Measurements from ENCODE around the gene YJEFN3. TPM values are rescaled to one million over a fixed set of nuclear protein-coding genes. Genes with fewer than 3 reads are reported as not detected.

YJEFN3 gene
- total RNA-seq, 1 experiment from 2014 or later = 0.37 TPM

- no peak for DNase-seq (ENCODE audit: low spot score)
- in situ Hi-C loops (cut with HindIII; ENCODE audit: low sequenced_read_pairs) = no loop called here
Observed at GRCh38 chr19:19570571-19570970, 41.9 kb downstream of the YJEFN3 start.

- no peak for DNase-seq (ENCODE audit: low spot score)
- in situ Hi-C loops (cut with HindIII; ENCODE audit: low sequenced_read_pairs) = no loop called here
Observed at GRCh38 chr19:19571071-19571786, 42.5 kb downstream of the YJEFN3 start.

GRCh38 chr19:19575411-19575810 lies 46.7 kb downstream of the YJEFN3 start:
- no peak for DNase-seq (ENCODE audit: low spot score)
- in situ Hi-C loops (cut with HindIII; ENCODE audit: low sequenced_read_pairs) = no loop called here

DNA sequence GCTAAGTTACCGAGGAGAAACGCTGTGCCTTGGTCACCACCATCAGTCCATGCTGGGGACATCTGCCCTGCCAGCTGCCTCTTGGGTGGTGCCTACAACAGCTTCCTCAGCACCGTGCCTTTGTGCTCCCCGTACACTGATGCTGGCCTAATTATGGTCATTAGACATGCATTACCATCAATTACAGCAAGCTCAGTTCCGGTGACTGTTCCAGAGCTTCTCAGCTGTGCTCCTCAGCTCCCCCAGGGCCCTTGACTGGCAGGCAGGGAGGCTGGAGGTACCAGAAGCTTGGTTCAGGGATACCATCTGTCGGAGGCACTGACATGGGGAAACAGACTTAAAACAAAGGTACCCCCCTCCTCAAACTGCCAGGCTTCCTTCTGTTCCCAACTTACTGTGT lies 49.5 kb downstream of the YJEFN3 start:
- DNase-seq (ENCODE audit: low spot score) = no peak
- in situ Hi-C loops (cut with HindIII; ENCODE audit: low sequenced_read_pairs) = no loop called here

DNA sequence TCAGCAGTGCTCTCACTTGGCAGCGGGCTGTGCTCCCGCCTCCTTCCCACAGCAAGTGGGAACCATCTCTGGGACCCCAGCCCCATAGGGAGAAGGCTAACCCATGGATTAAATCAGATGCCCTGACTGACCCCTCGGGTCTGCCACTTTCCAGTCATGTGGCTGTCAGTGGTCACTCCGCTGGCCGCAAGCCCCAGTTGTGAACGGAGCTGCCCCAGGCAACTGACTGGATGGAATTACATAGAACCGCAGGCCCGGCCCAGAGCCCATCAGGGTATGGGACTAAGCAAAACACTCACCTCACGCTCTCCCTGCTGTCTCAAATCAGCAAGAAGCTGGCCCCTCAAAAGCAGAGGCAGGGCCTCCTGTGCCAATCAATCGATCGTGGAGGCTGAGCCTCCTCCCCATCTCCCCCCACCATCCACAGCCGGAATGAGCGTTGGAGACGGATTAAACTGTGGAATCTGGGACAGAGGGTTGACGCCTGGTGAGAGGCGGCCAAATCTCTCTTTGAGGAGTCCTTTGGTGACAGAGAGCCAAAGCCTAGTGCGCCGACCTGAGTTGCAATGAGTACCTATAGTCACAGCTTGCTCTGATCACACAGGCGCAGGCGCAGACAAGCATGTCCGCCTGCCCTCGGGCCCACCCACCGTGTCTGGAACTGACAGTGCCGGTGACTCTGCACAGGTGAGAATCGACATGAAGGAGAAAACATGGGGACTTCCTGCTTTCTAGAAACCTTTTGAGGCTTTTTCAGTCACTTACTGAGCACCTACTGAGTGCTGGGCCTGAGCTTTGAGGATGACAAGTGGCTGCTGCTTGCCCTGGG lies 51.0 kb downstream of the YJEFN3 start:
- in situ Hi-C loops (cut with HindIII; ENCODE audit: low sequenced_read_pairs) = no loop called here
- DNase-seq (ENCODE audit: low spot score) = no peak

- in situ Hi-C loops (cut with HindIII; ENCODE audit: low sequenced_read_pairs) = no loop called here
- DNase-seq (ENCODE audit: low spot score) = no peak
Observed at GRCh38 chr19:19580418-19580817, 51.7 kb downstream of the YJEFN3 start.

- DNase-seq (ENCODE audit: low spot score) = no peak
- in situ Hi-C loops (cut with HindIII; ENCODE audit: low sequenced_read_pairs) = no loop called here
Observed at GRCh38 chr19:19581391-19581790, 52.7 kb downstream of the YJEFN3 start.

DNA sequence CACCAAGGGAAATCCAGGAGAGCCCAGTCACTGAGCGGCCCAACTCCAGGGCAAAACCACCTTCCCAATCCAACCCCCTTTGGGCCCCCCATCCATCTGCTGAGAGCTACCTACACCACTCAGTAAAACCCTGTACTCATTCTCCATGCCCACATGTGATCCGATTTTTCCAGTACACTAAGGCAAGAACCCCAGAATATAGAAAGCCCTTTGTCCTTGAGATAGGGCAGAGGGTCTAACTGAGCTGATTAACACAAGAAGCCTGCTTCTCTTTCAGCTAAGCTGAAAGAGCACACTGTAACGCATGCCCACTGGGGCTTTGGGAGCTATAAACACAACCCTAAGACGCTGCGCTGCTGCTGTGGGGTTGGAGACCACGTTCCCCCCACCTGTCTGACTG lies 53.8 kb downstream of the YJEFN3 start:
- DNase-seq (ENCODE audit: low spot score) = no peak
- in situ Hi-C loops (cut with HindIII; ENCODE audit: low sequenced_read_pairs) = no loop called here

DNA sequence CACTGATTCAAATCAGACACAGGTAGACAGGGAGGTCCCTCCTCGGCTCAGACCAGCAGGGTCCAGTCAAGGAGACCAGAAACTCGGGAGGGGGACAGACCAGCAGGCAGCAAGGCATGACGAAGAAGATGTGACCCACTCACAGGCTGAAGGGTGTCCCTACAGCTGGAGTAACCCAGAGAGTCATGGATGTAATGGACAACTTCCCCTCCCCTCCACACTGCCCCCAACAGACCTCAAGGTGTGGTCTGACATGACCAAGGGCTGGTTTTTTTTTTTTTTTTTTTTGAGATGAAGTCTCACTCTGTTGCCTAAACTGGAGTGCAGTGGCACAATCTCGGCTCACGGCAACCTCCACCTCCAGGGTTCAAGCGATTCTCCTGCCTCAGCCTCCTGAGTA lies 55.6 kb downstream of the YJEFN3 start:
- no peak for DNase-seq (ENCODE audit: low spot score)
- in situ Hi-C loops (cut with HindIII; ENCODE audit: low sequenced_read_pairs) = no loop called here

Other genes starting within 250 kb of the YJEFN3 start
- gene SUGP1, start 208.4 kb upstream of the YJEFN3 start, total RNA-seq (2014; rRNA removed; shearing (Covaris generic)) = 37.2 and 65.6 TPM in 2 replicates
- 18.2 and 25.5 TPM in 2 replicates for gene MAU2, start 208.1 kb upstream of the YJEFN3 start, total RNA-seq (2014; rRNA removed; shearing (Covaris generic))
- 47.2 and 80.3 TPM in 2 replicates for gene GATAD2A, start 123.2 kb upstream of the YJEFN3 start, total RNA-seq (2014; rRNA removed; shearing (Covaris generic))
- gene TSSK6, start 13.4 kb upstream of the YJEFN3 start, total RNA-seq (2014; rRNA removed; shearing (Covaris generic)) = 2.4 and 8.3 TPM in 2 replicates
- 182 and 261 TPM in 2 replicates for gene NDUFA13, start 12.7 kb upstream of the YJEFN3 start, total RNA-seq (2014; rRNA removed; shearing (Covaris generic))
- 0.12 and 0.37 TPM in 2 replicates for gene CILP2, start 9.4 kb downstream of the YJEFN3 start, total RNA-seq (2014; rRNA removed; shearing (Covaris generic))
- gene PBX4, start 89.8 kb downstream of the YJEFN3 start, total RNA-seq (2014; rRNA removed; shearing (Covaris generic)) = 2.2 and 7.7 TPM in 2 replicates
- 5.6 and 6.3 TPM in 2 replicates for gene LPAR2, start 99.3 kb downstream of the YJEFN3 start, total RNA-seq (2014; rRNA removed; shearing (Covaris generic))
- gene GMIP, start 114.7 kb downstream of the YJEFN3 start, total RNA-seq (2014; rRNA removed; shearing (Covaris generic)) = 5.8 and 21.8 TPM in 2 replicates
- 36.0 and 48.0 TPM in 2 replicates for gene ATP13A1, start 134.8 kb downstream of the YJEFN3 start, total RNA-seq (2014; rRNA removed; shearing (Covaris generic))
- gene ZNF101, start 139.9 kb downstream of the YJEFN3 start, total RNA-seq (2014; rRNA removed; shearing (Covaris generic)) = 15.9 and 19.1 TPM in 2 replicates
- gene ZNF14, start 204.2 kb downstream of the YJEFN3 start, total RNA-seq (2014; rRNA removed; shearing (Covaris generic)) = 4.7 and 7.8 TPM in 2 replicates

Measured in G401 (cell line).